Keratinocyte (primary cell): ENCODE measurements around the gene RAI1. TPM values are rescaled to one million over a fixed set of nuclear protein-coding genes. Genes with fewer than 3 reads are reported as not detected.
A peak's percentile ranks its signal among the peaks of the same experiment; 100 is the strongest.

Experiments
- DNase-seq: peaks from one replicate; pipeline ENCODE4 v3.0.0-alpha.2; 2011; ENCODE audit warnings: low read depth, missing footprints, low spot score
- FAIRE-seq: peaks from 2 replicates; lab custom pipeline; 2011; peaks lifted over from hg19 to GRCh38; lab: Jason Lieb, UNC
- H2AFZ ChIP-seq: 2 replicates; pipeline ENCODE4 v1.6.0; 2012; ENCODE audit warnings: low read length, control low read depth, inconsistent platforms; ENCODE audit not compliant: control insufficient read depth
- H3K27ac ChIP-seq: 2 replicates; pipeline ENCODE4 v1.5.1; 2011; ENCODE audit warnings: low read length; ENCODE audit not compliant: control insufficient read depth, insufficient read depth
- H3K27me3 ChIP-seq: 3 replicates; pipeline ENCODE4 v1.6.0; 2011; ENCODE audit warnings: low read length; ENCODE audit not compliant: control insufficient read depth, insufficient read depth; ENCODE audit errors: extremely low read depth
- H3K36me3 ChIP-seq, 2 experiments: 2 replicates in 1 of 2; 3 replicates in 1 of 2; pipeline ENCODE4 v1.5.1; 2011; ENCODE audit warnings: low read length in 2 of 2, mild to moderate bottlenecking in 1 of 2; ENCODE audit not compliant: control insufficient read depth in 2 of 2, insufficient read depth in 2 of 2; ENCODE audit errors: extremely low read depth in 1 of 2
- H3K4me1 ChIP-seq: 3 replicates; pipeline ENCODE4 v1.5.1; 2011; ENCODE audit warnings: low read length; ENCODE audit not compliant: control insufficient read depth, insufficient read depth; ENCODE audit errors: extremely low read depth
- H3K4me2 ChIP-seq: 3 replicates; pipeline ENCODE4 v1.6.0; 2011; ENCODE audit warnings: low read depth, low read length; ENCODE audit not compliant: control insufficient read depth, insufficient read depth; ENCODE audit errors: extremely low read depth
- H3K4me3 ChIP-seq, 3 experiments: fragments of 200-600 bp in 1 of 3; sonication (generic) in 1 of 3; 2 replicates in 2 of 3; 3 replicates in 1 of 3; pipeline ENCODE4 v1.5.1; 2011 to 2016; ENCODE audit warnings: low read length in 3 of 3, mild to moderate bottlenecking in 3 of 3, control low read depth in 2 of 3, inconsistent platforms in 1 of 3, low read depth in 1 of 3, mixed read lengths in 1 of 3, mixed run types in 1 of 3, moderate library complexity in 1 of 3; ENCODE audit not compliant: control insufficient read depth in 2 of 3, insufficient read depth in 2 of 3; ENCODE audit errors: extremely low read depth in 1 of 3
- H3K79me2 ChIP-seq: 2 replicates; pipeline ENCODE4 v1.6.0; 2012; ENCODE audit warnings: low read length; ENCODE audit not compliant: control insufficient read depth, insufficient read depth
- H3K9ac ChIP-seq: 3 replicates; pipeline ENCODE4 v1.6.0; 2011; ENCODE audit warnings: low read length; ENCODE audit not compliant: control insufficient read depth, insufficient read depth; ENCODE audit errors: extremely low read depth
- H3K9me1 ChIP-seq: 3 replicates; pipeline ENCODE4 v1.6.0; 2011; ENCODE audit warnings: low read length; ENCODE audit not compliant: control insufficient read depth, insufficient read depth; ENCODE audit errors: extremely low read depth
- H3K9me3 ChIP-seq: 2 replicates; pipeline ENCODE4 v1.5.1; 2012; ENCODE audit warnings: low read depth, low read length; ENCODE audit not compliant: control insufficient read depth
- H4K20me1 ChIP-seq: 3 replicates; pipeline ENCODE4 v1.6.0; 2011; ENCODE audit warnings: low read length; ENCODE audit not compliant: control insufficient read depth, insufficient read depth; ENCODE audit errors: extremely low read depth
- CTCF ChIP-seq, 3 experiments: IDR thresholded peaks in 1 of 3; conservative IDR thresholded peaks in 1 of 3; optimal IDR thresholded peaks in 1 of 3; 2 replicates in 2 of 3; 3 replicates in 1 of 3; pipeline versions ENCODE3 to v1.5.1; 2011; ENCODE audit warnings: low read length in 3 of 3, mild to moderate bottlenecking in 3 of 3, moderate library complexity in 2 of 3, control low read depth in 1 of 3, inconsistent platforms in 1 of 3; ENCODE audit not compliant: insufficient read depth in 2 of 3; ENCODE audit errors: extremely low read depth in 1 of 3
- EZH2 ChIP-seq: IDR thresholded peaks from one replicate; pipeline ENCODE4 v1.6.1; 2012; ENCODE audit warnings: inconsistent platforms, mild to moderate bottlenecking, low read length, moderate library complexity
- dilution Hi-C: fragments of 300-500 bp; cut with MboI; formaldehyde crosslinking; loops from one replicate; pipeline ENCODE4 v1.7.0; 2020; ENCODE audit warnings: low sequenced_read_pairs; ENCODE audit not compliant: extremely low pct_ligation_motif_present
- polyA plus RNA-seq, 5 experiments: library from polyadenylated mRNA; depleted of rRNA in 3 of 5; stranded (reverse) in 3 of 5; stranded (forward) in 1 of 5; unstranded in 1 of 5; fragments of >200 nt; gene quantifications; 1 replicate in 1 of 5; 2 replicates in 3 of 5; 3 replicates in 1 of 5; pipeline versions ENCODE4 v1.2.1 to v1.2.3, GENCODE V29; 2011 to 2012; ENCODE audit warnings: missing spikeins in 2 of 5, low read depth in 1 of 5, low replicate concordance in 1 of 5

The RAI1 gene
- polyA plus RNA-seq, 1 donor (not counting 4 experiments of a cell fraction or from before 2014, with no cell fraction given): 2.6 TPM

DNA sequence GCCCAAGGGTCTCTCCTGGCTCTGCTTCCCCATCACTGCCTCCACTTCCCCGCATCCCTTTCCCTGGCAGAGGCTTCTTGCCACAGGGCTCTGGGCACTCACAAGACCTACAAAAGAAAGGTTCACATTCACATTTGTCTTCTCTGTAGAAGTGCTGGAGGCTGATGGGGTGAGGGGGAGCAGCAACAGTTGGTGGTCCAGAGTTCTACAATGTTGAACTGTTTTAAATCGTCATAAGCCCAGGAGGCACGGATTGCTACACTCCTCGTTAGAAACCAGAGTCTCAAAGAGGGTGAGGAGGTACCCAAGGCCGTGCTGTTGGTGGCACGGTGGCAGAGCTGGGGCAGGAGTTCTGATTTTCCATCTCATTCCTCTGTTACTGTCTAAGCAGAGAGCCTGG, 5.8 kb upstream of the RAI1 start:
- H3K79me2 ChIP-seq: no peaks in the 10 kb centered on the region
- peak overlapping the region; percentile 11 for H3K9ac ChIP-seq
- TF ChIP-seq CTCF (optimal IDR thresholded peaks at IDR 0.05 in 1 of 3, IDR thresholded peaks at IDR 0.05 in 1 of 3, conservative IDR thresholded peaks at IDR 0.05 in 1 of 3; ENCODE audit: extremely low read depth in 1 of 3, insufficient read depth in 2 of 3, low read length in 3 of 3): no peak
- no peaks in the 10 kb centered on the region for H3K9me1 ChIP-seq
- no peak for DNase-seq
- no peak overlapping the region for H2AFZ ChIP-seq
- no peak for FAIRE-seq
- no peaks in the 10 kb centered on the region for H3K9me3 ChIP-seq
- peaks cover 27% of the 10 kb centered on the region for H3K4me1 ChIP-seq
- H3K27ac ChIP-seq: peak overlapping the region; percentile 8
- H3K4me3 ChIP-seq: no peak overlapping the region
- H3K4me2 ChIP-seq: peak overlapping the region; percentile 69
- peaks cover 3% of the 10 kb centered on the region for H3K27me3 ChIP-seq
- H3K36me3 ChIP-seq: no peaks in the 10 kb centered on the region
- H4K20me1 ChIP-seq: no peaks in the 10 kb centered on the region
- dilution Hi-C loops: no loop called here

DNA sequence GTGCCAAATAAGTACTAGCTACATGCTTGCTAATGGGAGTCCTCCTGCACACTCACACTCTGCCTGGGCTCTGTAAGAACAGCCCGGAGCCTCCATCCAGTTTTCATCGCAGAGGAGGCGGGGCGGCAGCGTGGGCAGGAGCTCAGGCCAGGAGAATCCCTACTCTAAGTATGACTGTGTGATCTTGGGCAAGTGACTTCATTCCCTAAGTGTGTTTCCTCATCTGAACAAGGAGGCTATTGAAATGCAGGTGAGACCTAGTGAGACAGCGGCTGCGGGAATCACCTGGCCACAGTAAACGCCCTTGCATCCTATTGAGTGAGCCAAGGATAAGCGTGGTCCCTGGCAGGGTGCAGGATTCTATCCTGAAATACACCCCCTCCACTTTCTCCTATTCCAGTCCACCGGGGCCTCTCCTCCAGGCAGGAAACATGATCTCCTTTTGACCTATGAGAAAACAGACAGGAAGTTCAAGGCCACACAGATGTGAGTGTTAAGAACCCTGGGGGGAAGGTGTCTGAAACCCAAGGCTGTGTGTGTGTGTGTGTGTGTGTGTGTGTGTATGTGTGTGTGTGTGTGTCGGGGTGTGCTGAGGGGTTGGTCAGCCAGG, 5.2 kb upstream of the RAI1 start:
- Histone ChIP-seq H3K9me3 (no peaks in the 10 kb centered on the region), H3K4me1 (peaks cover 27% of the 10 kb centered on the region), H3K4me2 (peak overlapping the region; percentile 69), H3K27ac (peak overlapping the region; percentile 72), H2AFZ (peak overlapping the region; percentile 34), H4K20me1 (no peaks in the 10 kb centered on the region), H3K79me2 (no peaks in the 10 kb centered on the region), H3K4me3 (peak overlapping the region in 1 of 3 experiments; percentile 32), H3K9ac (peak overlapping the region; percentile 61), H3K9me1 (no peaks in the 10 kb centered on the region), H3K27me3 (no peaks in the 10 kb centered on the region), H3K36me3 (no peaks in the 10 kb centered on the region)
- dilution Hi-C loops: no loop called here
- FAIRE-seq: peak; percentile 97
- no peak for TF ChIP-seq EZH2
- DNase-seq: peak; percentile 83

- Histone ChIP-seq H2AFZ (no peak overlapping the region), H3K27me3 (no peaks in the 10 kb centered on the region), H3K27ac (peak overlapping the region; percentile 72), H3K4me3 (no peak overlapping the region), H3K79me2 (peaks cover 2% of the 10 kb centered on the region), H3K9me3 (no peaks in the 10 kb centered on the region), H3K36me3 (no peaks in the 10 kb centered on the region), H3K9ac (peak overlapping the region; percentile 61), H3K4me2 (peak overlapping the region; percentile 69), H3K9me1 (no peaks in the 10 kb centered on the region), H4K20me1 (no peaks in the 10 kb centered on the region), H3K4me1 (peaks cover 27% of the 10 kb centered on the region)
- DNase-seq (no peak), FAIRE-seq (no peak)
- TF ChIP-seq EZH2: no peak
- no peak for TF ChIP-seq CTCF (optimal IDR thresholded peaks at IDR 0.05 in 1 of 3, IDR thresholded peaks at IDR 0.05 in 1 of 3, conservative IDR thresholded peaks at IDR 0.05 in 1 of 3; ENCODE audit: extremely low read depth in 1 of 3, insufficient read depth in 2 of 3, low read length in 3 of 3)
- dilution Hi-C loops: no loop called here
Observed at GRCh38 chr17:17676752-17677151, 4.5 kb upstream of the RAI1 start.
